Liver (tissue), 3 donors: ENCODE measurements around the gene C1QTNF12.

ENCODE experiments used
- ATF3 ChIP-seq: IDR thresholded peaks from 2 replicates; pipeline ENCODE4 v1.6.1; 2016; ENCODE audit warnings: antibody characterized with exemption
- CTCF ChIP-seq: fragments of 150-350 bp; IDR thresholded peaks from 2 replicates; pipeline ENCODE4 v1.5.1; 2017; ENCODE audit warnings: improper control_type of control experiment, low read depth, low read length; ENCODE audit not compliant: missing input control
- GABPA ChIP-seq, 2 donors: IDR thresholded peaks in 1 of 2; conservative IDR thresholded peaks in 1 of 2; 2 replicates each; pipeline ENCODE4 v1.6.1; 2016; ENCODE audit warnings: antibody characterized with exemption in 2 of 2, mild to moderate bottlenecking in 1 of 2, moderate library complexity in 1 of 2
- JUND ChIP-seq, 2 donors: IDR thresholded peaks; 2 replicates each; pipeline ENCODE4 v1.6.1; 2016; ENCODE audit warnings: antibody characterized with exemption in 2 of 2
- MAX ChIP-seq: IDR thresholded peaks from 2 replicates; pipeline ENCODE4 v1.6.1; 2016; ENCODE audit warnings: antibody characterized with exemption
- RAD21 ChIP-seq, 2 donors: IDR thresholded peaks; 2 replicates each; pipeline ENCODE4 v1.6.1; 2016; ENCODE audit warnings: antibody characterized with exemption in 2 of 2, mild to moderate bottlenecking in 2 of 2
- RXRA ChIP-seq, 2 donors: IDR thresholded peaks; 2 replicates each; pipeline ENCODE4 v1.6.1; 2017 to 2018; ENCODE audit warnings: antibody characterized with exemption in 2 of 2, mild to moderate bottlenecking in 1 of 2
- TAF1 ChIP-seq: conservative IDR thresholded peaks from 2 replicates; pipeline ENCODE4 v1.6.1; 2016; ENCODE audit warnings: antibody characterized with exemption, mild to moderate bottlenecking
- donor health status: healthy.
- donor health status: healthy.

- TF ChIP-seq JUND (IDR thresholded peaks at IDR 0.05), result no peak
- no peak for TF ChIP-seq CTCF
- no peak for TF ChIP-seq TAF1
- TF ChIP-seq MAX, result no peak
- TF ChIP-seq RXRA (IDR thresholded peaks at IDR 0.05), result no peak
- no peak for TF ChIP-seq RAD21 (IDR thresholded peaks at IDR 0.05)
- TF ChIP-seq ATF3, result no peak
- no peak for TF ChIP-seq GABPA (IDR thresholded peaks at IDR 0.05 in 1 of 2, conservative IDR thresholded peaks at IDR 0.05 in 1 of 2)
Measured at GRCh38 chr1:1243807-1244191, 2.7 kb downstream of the C1QTNF12 start.
